HT1080 (cell line): ENCODE measurements around the gene ZNF678. TPM values are rescaled to one million over a fixed set of nuclear protein-coding genes. Genes with fewer than 3 reads are reported as not detected.
"Not testable (repeated sequence)": the region's sequence is repeated elsewhere in the genome, so short reads cannot be mapped to it uniquely, and the experiment has no call there.

Experiments used
- DNase-seq: peaks from one replicate; pipeline ENCODE4 v3.0.0-alpha.2; 2015; ENCODE audit warnings: low read depth
- total RNA-seq: library from RNA; depleted of rRNA; stranded (reverse); fragments of >200 nt; shearing (Covaris generic); gene quantifications from 2 replicates; pipeline ENCODE4 v1.2.3, GENCODE V29; 2014

ZNF678 gene
- total RNA-seq, 1 experiment from 2014 or later = 5.7 TPM

DNA sequence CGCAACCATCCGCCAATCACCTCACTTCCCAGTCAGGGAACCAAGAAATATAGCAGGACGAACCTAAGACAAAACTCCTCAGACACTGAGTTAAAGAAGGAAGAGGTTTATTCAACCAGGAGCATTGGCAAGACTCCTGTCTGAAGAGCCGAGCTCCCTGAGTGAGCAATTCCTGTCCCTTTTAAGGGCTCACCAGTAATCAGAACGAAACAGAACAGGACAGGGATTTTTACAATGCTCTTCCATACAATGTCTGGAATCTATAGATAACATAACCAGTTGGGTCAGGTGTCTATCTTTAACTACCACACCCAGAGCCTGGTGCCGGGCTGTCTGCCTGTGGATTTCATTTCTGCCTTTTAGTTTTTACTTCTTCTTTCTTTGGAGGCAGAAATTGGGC is 32.9 kb downstream of the ZNF678 start:
- DNase-seq = not testable (repeated sequence)

DNA sequence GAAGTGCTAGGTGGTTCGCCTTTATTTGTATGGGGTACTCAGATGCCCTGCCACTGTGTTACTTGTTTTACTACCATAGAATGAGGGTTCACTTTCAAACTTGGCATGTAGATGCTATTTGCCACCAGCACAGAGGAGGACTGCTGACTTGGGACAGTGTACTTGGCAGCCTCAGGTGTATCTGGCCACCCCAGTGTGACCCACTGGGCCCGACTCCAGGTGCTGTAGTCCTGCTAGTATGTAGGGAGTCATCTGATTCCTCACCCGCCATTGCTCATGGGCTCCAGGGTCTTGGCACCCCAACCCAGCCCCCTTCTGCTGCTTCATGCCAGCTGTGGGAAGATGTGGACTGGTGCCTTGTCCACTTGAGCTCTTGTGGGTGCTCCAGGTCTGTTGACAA is 40.0 kb downstream of the ZNF678 start:
- DNase-seq = no peak

DNA sequence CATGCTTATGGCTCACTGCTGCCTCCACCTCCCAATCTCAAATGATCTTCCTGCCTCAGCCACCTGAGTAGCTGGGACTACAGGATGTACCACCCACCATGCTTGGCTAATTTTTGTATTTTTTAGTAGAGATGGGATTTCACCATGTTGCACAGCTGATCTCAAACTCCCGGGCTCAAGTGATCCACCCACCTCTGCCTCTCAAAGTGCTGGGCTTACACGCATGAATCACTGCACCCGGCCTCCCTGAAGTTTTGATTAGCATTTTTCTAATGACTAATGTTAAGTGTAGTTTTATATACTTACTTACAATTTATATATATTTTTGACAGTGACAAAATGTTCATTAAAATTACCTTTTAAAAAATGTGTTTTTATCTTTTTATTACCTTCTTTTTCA is 41.1 kb downstream of the ZNF678 start:
- no peak for DNase-seq

DNA sequence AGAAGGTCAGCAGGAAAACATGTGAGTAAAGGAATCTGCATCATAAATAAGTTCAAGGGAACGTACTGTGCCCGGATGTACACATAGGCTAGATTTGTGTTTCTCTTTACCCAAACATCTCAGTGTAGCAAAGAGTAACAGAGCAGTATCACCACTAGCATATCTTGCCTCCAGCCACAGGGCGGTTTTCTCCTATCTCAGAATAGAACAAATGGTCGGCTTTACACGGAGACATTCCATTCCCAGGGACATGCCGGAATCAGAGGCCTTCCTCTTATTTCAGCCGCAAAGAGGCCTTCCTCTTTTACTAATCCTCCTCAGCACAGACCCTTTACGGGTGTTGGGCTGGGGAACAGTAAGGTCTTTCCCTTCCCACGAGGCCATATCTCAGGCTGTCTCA is 42.9 kb downstream of the ZNF678 start:
- DNase-seq = not testable (repeated sequence)

DNA sequence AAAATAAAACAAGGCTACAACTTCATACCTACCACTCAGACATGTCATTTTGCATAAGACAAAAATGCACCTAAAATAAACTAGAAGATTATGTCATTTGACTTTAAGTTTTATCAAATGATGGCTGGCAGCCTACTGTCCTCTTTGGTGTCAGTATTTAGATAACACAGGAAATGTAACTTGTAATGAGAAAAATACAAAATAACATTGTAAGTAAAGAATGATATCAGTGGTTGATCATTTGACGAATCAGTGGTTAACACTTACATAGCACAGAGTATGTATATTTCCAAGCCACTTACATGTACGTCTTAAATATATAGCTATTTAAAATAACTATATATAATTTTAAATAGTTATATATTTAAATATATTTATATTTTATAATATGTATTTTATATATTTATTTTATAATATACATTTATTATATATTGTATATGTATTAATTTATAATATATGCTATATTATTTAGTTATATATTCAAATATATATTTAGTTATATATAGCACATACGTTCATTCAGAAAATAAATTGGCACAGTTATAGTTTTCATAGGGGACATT is 44.1 kb downstream of the ZNF678 start:
- no peak for DNase-seq

DNA sequence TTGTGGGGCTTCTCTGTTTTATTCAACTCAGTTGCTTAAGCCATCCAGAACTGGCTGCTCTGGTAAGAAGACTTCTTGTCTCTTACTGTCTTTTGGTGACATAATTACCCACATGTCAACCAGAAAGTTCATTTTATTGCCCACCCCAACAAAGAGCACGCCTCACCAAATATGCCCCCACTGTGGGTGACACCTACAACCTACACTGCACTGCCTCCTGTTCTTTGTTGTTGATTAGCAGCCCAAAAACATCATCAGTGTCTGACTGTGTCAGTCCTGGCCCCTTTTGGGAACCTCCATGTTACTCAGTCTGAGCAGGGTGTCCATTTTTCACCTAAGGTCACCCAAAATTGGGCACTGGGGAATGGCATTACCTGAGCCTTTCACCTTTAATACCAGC is 49.3 kb downstream of the ZNF678 start:
- DNase-seq = no peak

DNA sequence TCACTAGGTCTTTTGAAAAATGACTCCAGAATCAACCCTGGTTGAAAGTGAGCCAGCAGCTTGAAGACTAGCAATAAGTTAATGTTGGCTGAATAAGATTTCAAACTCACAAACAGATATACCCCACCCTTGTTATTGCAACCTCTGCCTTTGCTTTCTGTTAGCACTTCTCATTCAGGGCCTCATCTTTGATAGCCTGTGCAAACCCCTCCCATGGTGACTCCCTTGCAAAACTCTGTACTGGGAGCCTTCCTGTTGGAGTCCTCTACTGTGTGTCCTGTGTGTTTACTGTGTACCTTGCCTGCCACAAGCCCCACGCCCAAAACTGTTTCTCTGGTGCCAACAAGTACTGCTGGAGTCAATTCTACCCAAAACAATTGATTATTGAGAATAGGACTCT is 50.2 kb downstream of the ZNF678 start:
- no peak for DNase-seq

DNA sequence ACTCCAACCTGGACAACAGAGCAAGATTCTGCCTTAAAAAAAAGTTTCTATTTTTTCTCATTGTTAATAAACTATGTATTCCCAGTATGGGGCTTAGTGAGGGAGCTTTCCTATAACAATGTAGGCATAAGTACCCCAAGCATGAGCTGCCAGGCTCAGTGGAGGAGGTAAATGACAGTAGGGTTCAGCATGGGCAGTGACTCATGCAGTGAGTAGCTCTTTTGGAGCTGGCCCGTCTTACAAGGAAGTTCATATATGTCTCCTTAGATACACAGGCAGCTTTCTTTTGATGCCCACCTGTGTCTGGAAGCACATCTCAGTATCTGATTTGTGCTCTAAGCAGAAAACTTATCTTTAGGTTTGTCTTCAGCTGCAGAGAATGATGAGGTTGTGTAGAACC is 57.9 kb downstream of the ZNF678 start:
- no peak for DNase-seq

DNA sequence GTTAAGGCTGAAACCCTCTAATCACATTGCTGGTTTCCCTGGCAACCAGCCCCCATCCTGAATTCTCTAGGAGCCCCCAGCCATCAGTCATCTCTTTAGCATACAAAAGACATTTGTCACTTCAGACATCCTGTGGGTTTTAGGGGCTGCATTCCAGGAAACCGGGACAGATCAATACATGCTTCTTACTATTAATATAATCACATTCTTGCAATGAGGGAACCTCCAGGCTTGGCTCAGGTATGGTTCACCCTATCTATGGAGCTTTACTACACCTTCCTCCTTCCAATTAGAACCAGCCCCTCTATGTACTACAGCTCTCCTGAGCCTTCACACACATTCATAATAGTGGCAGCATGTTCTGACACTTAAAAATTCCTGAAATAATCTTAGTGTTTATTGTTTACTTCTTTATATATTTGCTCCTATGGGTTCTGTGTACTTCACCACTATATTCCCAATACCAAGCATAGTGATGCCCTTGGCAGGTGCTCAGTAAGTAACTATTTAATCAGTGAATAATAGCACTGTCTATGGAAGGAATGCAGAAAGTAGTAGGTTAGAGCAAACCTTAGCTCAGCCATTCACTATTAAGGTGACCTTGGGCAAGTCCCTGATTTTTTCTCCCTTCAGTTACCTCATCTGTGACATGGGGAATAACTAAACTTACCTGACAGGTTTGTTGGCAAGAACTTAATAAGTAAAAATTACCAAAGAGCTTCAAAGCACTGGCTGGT is 59.6 kb downstream of the ZNF678 start:
- no peak for DNase-seq

DNA sequence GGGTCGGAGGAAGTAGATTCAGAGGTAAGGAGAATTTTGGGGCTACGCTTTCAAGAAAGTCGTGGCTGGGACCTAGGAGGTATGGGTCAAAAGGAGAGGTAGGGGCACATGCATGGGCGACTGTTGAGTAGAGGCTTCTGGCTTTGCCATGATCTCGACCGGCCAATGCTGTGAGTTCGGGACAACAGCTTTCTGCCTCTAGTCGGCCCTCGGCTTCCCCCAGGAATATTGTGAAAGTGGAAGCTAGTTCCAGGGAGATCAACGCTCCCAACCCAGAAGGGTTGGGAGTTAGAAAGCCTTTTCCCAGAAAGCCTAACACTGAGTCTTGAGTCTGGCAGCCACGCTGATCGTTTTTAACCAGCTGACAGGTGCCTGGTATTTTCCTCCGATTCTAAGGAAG is 69.0 kb downstream of the ZNF678 start:
- no peak for DNase-seq

DNA sequence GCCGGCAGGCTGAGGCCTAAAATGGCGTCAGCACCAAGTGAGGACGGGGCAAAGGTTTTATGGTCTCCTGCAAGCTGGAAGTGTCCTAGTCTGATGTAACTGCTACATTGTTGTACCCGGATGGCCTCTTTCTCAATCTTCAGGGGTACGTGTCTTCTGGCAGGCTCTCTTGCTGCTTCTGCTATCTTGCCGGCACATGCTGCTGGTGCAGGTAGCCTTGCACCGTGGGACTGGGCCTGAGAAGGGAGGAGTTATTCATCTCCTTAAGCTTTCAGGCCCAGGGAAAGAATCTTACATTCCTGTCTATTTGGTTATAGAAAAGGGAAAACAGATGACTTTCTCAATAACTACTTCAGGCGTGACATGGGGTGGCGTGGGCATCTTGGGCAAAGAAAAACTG is 72.2 kb downstream of the ZNF678 start:
- no peak for DNase-seq

DNA sequence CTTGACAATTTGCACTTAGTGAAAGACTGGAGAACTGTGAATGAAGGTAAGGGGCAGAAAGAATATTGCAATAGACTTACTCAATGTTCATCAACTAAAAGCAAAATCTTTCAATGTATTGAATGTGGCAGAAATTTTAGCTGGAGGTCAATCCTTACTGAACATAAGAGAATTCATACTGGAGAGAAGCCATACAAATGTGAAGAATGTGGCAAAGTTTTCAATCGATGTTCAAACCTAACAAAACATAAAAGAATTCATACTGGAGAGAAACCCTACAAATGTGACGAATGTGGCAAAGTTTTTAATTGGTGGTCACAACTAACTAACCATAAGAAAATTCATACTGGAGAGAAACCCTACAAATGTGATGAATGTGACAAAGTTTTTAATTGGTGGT is 91.1 kb downstream of the ZNF678 start:
- DNase-seq = no peak

DNA sequence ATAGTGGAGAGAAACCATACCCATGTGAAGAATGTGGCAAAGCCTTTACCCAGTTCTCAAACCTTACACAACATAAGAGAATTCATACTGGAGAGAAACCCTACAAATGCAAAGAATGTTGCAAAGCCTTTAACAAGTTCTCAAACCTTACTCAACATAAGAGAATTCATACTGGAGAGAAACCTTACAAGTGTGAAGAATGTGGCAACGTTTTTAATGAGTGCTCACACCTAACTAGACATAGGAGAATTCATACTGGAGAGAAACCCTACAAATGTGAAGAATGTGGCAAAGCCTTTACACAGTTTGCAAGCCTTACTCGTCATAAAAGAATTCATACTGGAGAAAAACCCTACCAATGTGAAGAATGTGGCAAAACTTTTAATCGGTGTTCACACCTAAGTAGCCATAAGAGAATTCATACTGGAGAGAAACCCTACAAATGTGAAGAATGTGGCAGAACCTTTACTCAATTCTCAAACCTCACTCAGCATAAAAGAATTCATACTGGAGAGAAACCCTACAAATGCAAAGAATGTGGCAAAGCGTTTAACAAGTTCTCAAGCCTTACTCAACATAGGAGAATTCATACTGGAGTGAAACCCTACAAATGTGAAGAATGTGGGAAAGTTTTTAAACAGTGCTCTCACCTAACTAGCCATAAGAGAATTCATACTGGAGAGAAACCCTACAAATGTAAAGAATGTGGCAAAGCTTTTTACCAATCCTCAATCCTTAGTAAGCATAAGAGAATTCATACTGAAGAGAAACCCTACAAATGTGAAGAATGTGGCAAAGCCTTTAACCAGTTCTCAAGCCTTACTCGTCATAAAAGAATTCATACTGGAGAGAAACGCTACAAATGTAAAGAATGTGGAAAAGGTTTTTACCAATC is 91.7 kb downstream of the ZNF678 start:
- no peak for DNase-seq

DNA sequence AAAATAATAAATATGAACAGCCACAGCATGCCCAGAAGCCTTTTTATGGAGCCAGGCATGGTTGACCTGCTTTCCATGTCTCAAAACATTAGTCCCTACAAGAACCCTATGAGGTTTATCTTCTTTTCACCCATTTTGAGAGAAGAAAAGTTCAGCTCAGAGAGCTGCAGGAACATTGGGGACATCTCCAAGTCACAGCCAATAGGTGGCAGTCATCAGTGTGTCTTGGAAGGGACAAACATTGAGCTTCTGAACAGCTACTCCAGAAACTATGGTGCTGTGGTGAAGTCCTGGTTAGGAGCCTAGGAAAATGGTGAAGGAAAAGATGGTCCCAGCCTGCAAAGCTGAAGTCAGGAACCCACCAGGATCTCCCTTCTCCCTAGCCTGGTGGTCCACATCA is 98.1 kb downstream of the ZNF678 start:
- DNase-seq = no peak

DNA sequence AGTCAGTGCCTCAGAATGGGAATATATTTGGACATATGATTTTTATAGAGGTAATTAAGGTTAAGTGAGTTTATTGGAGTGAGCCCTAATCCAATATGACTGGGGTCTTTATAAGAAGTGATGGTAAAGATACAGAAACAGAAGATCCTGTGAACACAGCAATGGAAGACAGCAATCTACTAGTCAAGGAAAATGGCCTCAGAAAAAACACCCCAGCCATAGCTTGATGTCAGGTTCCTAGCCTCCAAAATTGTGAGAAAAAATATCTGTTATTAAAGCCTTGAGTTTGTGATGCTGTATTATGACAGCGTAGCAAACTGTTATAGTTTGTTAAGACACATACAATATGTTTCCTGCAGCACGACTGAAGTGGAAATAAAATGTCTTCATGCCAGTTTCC is 99.6 kb downstream of the ZNF678 start:
- no peak for DNase-seq

DNA sequence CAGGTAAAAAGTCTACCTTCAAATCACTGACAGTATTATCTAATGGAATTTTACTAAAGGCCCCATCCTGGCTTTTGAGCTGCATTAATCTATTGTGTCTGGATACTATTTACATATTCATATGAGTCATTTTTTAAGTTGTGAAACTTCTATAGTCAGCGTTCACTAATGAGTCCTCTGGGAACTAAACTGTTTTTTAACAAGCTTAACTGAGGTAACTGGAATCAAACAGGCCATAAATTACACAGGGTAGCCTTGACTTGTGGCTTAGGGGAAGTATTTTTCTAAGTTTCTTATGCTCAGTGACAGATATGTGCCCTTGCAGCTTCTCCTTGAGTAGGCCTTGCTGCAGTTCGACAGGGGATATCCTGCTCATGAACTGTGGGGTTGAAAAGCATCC is 102.9 kb downstream of the ZNF678 start:
- no peak for DNase-seq

DNA sequence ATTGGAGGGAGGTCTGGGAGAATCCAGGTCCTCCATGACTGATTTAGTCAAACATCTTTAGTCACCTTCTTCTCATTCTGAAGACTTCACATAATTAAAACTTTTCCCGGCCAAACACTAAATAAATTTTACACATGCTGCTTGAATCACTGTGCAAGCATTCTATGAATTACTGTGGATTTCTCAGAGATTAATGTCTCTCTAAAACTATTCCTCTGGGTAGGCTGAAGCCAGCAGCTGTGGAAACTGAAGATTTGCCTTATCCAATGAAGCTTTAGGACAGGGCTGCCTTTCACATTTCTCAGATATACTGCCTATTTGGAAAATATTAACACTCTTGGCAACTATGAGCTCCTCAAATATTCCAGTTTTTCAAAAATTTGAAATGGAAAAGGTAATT is 110.1 kb downstream of the ZNF678 start:
- DNase-seq = no peak

DNA sequence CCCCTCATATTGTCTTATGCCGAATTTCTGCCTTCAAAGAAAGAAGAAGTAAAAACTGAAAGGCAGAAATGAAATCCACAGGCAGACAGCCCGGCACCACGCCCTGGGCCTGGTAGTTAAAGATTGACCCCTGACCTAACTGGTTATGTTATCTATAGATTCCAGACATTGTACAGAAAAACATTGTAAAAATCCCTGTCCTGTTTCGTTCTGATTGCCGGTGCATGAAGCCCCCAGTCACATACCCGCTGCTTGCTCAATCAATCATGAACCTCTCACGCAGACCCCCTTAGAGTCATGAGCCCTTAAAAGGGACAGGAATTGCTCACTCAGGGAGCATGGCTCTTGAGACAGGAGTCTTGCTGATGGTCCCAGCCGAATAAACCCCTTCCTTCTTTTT is 122.5 kb downstream of the ZNF678 start:
- no peak for DNase-seq

DNA sequence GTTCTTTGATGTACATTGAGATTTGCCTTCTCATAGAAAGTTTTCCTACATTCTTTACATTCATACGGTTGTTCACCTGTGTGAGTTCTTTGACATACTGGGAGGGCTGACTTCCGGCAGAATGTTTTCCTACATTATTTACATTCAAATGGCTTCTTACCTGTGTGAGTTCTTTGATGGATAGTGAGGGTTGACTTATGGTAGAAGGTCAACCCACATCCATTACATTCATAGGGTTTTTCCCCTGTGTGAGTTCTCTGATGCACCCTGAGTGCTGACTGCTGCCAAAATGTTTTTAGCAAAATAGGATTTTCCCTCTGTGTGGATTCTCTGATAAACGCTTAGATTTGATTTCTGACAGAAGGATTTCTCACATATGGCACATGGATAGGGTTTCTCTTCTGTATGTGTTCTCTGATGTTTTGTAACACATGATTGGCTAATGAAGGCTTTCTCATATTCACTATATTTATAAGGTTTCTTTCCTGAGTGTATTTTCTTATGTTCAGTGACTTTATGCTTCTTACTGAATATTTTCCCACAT is 134.0 kb downstream of the ZNF678 start:
- no peak for DNase-seq

DNA sequence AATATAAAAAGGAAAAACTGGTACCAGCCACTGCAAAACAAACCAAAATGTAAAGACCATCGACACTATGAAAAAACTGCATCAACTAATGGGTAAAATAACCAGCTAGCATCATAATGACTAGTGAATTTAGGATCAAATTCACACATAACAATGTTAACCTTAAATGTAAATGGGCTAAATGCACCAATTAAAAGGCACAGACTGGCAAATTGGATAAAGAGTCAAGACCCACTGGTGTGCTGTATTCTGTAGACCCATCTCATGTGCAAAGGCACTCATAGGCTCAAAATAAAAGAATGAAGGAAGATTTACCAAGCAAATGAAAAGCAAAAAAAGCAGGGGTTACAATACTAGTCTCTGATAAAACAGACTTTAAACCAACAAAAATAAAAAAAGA is 138.3 kb downstream of the ZNF678 start:
- DNase-seq = not testable (repeated sequence)

DNA sequence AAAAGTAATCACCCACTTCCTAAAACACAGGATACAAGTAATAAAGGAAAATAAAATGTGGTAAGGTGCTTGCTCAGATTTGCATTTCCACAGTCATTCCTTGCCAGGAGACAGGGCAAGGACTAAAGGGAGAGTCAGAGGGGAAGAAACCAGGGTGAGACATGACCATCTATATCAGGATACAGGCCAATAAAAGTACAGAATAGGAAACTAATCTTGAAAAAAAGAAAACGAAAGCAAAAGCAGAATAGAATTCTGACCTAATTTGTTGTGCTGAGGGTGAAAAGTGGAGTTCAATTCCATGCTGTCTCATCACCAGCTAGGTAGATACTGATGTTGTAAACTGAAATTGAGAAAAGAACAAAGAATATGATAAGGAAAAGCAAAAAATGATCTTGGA is 144.5 kb downstream of the ZNF678 start:
- no peak for DNase-seq

DNA sequence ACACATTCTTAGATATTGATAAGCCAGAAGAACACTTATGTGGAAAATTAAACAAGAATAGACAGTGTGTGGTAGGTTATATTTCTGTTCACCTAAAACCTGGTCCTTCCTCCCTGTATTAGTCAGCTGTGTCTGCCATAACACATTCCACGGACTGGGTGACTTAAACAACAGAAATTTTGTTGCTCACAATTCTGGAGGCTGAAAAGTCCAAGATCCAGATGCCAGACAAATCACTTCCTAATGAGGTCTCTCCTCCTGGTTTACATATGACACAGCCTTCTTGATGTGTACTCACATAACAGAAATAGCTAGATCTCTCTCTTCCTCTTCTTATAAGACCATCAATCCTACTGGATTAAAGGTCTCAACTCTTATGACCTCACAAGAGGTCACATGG is 146.1 kb downstream of the ZNF678 start:
- DNase-seq = no peak
